A549 (cell line): Measurements from ENCODE around the gene TAF1D. TPM values are rescaled to one million over a fixed set of nuclear protein-coding genes. Genes with fewer than 3 reads are reported as not detected.
A peak's percentile ranks its signal among the peaks of the same experiment; 100 is the strongest.

Source experiments
- ATAC-seq, 2 experiments: fragments of 200-7000 bp in 1 of 2; fragments of >200 bp in 1 of 2; cut with Nextera tagmentation in 1 of 2; cut with Tn5 transposase in 1 of 2; 3 replicates each; pipeline versions ENCODE4 v1.8.0 to v1.9.1; 2018 to 2020; ENCODE audit warnings: mild to moderate bottlenecking in 1 of 2, moderate library complexity in 1 of 2
- CTCF ChIA-PET: fragments of 300-600 bp; sonication (Branson Sonifier 250); formaldehyde crosslinking; extraction: SDS; loops from one replicate; lab custom pipeline; 2021; ENCODE audit warnings: antibody characterized with exemption, inconsistent platforms; lab: Yijun Ruan, JAX
- POLR2A ChIA-PET: fragments of 350-600 bp; formaldehyde crosslinking; extraction: SDS; loops from one replicate; lab custom pipeline; 2021; ENCODE audit warnings: antibody characterized with exemption, inconsistent platforms; lab: Yijun Ruan, JAX
- DNase-seq, 2 experiments: peaks; one replicate each; pipeline versions ENCODE4 v3.0.0 to v3.0.0-alpha.2; 2011 to 2016; ENCODE audit warnings: low read depth in 1 of 2, low spot score in 1 of 2
- FAIRE-seq: peaks from 2 replicates; lab custom pipeline; 2011; peaks lifted over from hg19 to GRCh38; lab: Jason Lieb, UNC
- H3K27ac ChIP-seq, 2 experiments: fragments of >200 bp; sonication (Bioruptor Twin); formaldehyde crosslinking; 3 replicates each; pipeline ENCODE4 v1.5.1; 2016 to 2017
- H3K4me1 ChIP-seq: fragments of >200 bp; sonication (Bioruptor Twin); formaldehyde crosslinking; 3 replicates; pipeline ENCODE4 v1.6.1; 2016
- H3K4me2 ChIP-seq: fragments of >200 bp; sonication (Bioruptor Twin); formaldehyde crosslinking; 3 replicates; pipeline ENCODE4 v1.6.1; 2016
- H3K4me3 ChIP-seq: fragments of >200 bp; sonication (Bioruptor Twin); formaldehyde crosslinking; 3 replicates; pipeline ENCODE4 v1.5.1; 2016
- H3K9me3 ChIP-seq: fragments of >200 bp; sonication (Bioruptor Twin); formaldehyde crosslinking; 3 replicates; pipeline ENCODE4 v1.6.1; 2016
- ATOH8 ChIP-seq: fragments of 250-450 bp; sonication (Bioruptor Pico); IDR thresholded peaks from 2 replicates; pipeline ENCODE4 v1.5.0; 2020; ENCODE audit warnings: low read depth, mild to moderate bottlenecking, moderate library complexity
- CHD4 ChIP-seq: fragments of 200-600 bp; sonication (generic); IDR thresholded peaks from 2 replicates; pipeline ENCODE4 v1.6.1; 2016; ENCODE audit warnings: antibody characterized with exemption, mild to moderate bottlenecking, borderline replicate concordance
- EHF ChIP-seq: fragments of 250-450 bp; sonication (Bioruptor Pico); IDR thresholded peaks from 2 replicates; pipeline ENCODE4 v1.5.0; 2020; ENCODE audit warnings: mild to moderate bottlenecking
- EP300 ChIP-seq, 2 experiments: fragments of >200 bp; sonication (Bioruptor Twin); formaldehyde crosslinking; IDR thresholded peaks; 2 replicates in 1 of 2; 3 replicates in 1 of 2; pipeline ENCODE4 v1.6.1; 2016 to 2017
- ESRRA ChIP-seq: fragments of 150-350 bp; IDR thresholded peaks from 2 replicates; pipeline ENCODE4 v1.6.1; 2014; ENCODE audit warnings: mild to moderate bottlenecking, low read length, borderline replicate concordance
- FOSB ChIP-seq: fragments of 250-450 bp; sonication (Bioruptor Pico); IDR thresholded peaks from 2 replicates; pipeline ENCODE4 v1.5.0; 2020; ENCODE audit warnings: mild to moderate bottlenecking, moderate library complexity
- GATA3 ChIP-seq: IDR thresholded peaks from 2 replicates; pipeline ENCODE4 v1.6.1; 2012; ENCODE audit warnings: borderline replicate concordance
- HOXA7 ChIP-seq: fragments of 250-450 bp; sonication (Bioruptor Pico); IDR thresholded peaks from 2 replicates; pipeline ENCODE4 v1.5.0; 2020; ENCODE audit warnings: mild to moderate bottlenecking, moderate library complexity
- HOXB5 ChIP-seq: fragments of 250-450 bp; sonication (Bioruptor Pico); IDR thresholded peaks from 2 replicates; pipeline ENCODE4 v1.5.0; 2020; ENCODE audit warnings: mild to moderate bottlenecking, moderate library complexity
- JUN ChIP-seq, 2 experiments: fragments of >200 bp; sonication (Bioruptor Twin); formaldehyde crosslinking; IDR thresholded peaks; 2 replicates in 1 of 2; 3 replicates in 1 of 2; pipeline ENCODE4 v1.6.1; 2016 to 2017
- MAZ ChIP-seq: fragments of 150-350 bp; IDR thresholded peaks from 2 replicates; pipeline ENCODE4 v1.6.1; 2014; ENCODE audit warnings: antibody characterized with exemption, low read depth, low read length, borderline replicate concordance
- NPAS2 ChIP-seq: fragments of 250-450 bp; sonication (Bioruptor Pico); IDR thresholded peaks from 2 replicates; pipeline ENCODE4 v1.8.0; 2022; ENCODE audit warnings: mild to moderate bottlenecking, moderate library complexity, borderline replicate concordance
- PHF8 ChIP-seq: fragments of 200-600 bp; sonication (generic); IDR thresholded peaks from 2 replicates; pipeline ENCODE4 v1.6.1; 2016; ENCODE audit warnings: low read depth, mild to moderate bottlenecking, antibody characterized with exemption, moderate library complexity, borderline replicate concordance
- POLR2A ChIP-seq: IDR thresholded peaks from 2 replicates; pipeline ENCODE4 v1.6.1; 2012; ENCODE audit warnings: mild to moderate bottlenecking, low read length
- POLR2AphosphoS2 ChIP-seq: conservative IDR thresholded peaks from 2 replicates; pipeline ENCODE4 v1.6.1; 2012; ENCODE audit warnings: low read length, improper control_type of control experiment, inconsistent platforms
- RAD21 ChIP-seq, 2 experiments: fragments of >200 bp in 1 of 2; sonication (Bioruptor Twin) in 1 of 2; formaldehyde crosslinking in 1 of 2; IDR thresholded peaks in 1 of 2; conservative IDR thresholded peaks in 1 of 2; 2 replicates in 1 of 2; 3 replicates in 1 of 2; pipeline ENCODE4 v1.6.1; 2012 to 2018; ENCODE audit warnings: inconsistent platforms in 1 of 2
- RNF2 ChIP-seq: fragments of 200-600 bp; sonication (generic); IDR thresholded peaks from 2 replicates; pipeline ENCODE4 v1.6.1; 2016; ENCODE audit warnings: low read depth, mild to moderate bottlenecking, antibody characterized with exemption, moderate library complexity, borderline replicate concordance
- SMC3 ChIP-seq: fragments of >200 bp; sonication (Bioruptor Twin); formaldehyde crosslinking; IDR thresholded peaks from 3 replicates; pipeline ENCODE4 v1.6.1; 2018; ENCODE audit warnings: inconsistent platforms
- SREBF2 ChIP-seq: fragments of 450-650 bp; IDR thresholded peaks from 2 replicates; pipeline ENCODE4 v1.6.1; 2014; ENCODE audit warnings: mild to moderate bottlenecking, moderate library complexity
- TP53 ChIP-seq: fragments of 250-450 bp; sonication (Bioruptor Pico); IDR thresholded peaks from 2 replicates; pipeline ENCODE4 v1.5.0; 2021; ENCODE audit warnings: mild to moderate bottlenecking, moderate library complexity
- ZC3H11A ChIP-seq: fragments of 450-650 bp; IDR thresholded peaks from 2 replicates; pipeline ENCODE4 v1.6.1; 2014; ENCODE audit warnings: antibody characterized with exemption, mild to moderate bottlenecking
- ZNF302 ChIP-seq: fragments of 250-450 bp; sonication (Bioruptor Pico); IDR thresholded peaks from 2 replicates; pipeline ENCODE4 v1.9.0; 2021; ENCODE audit warnings: inconsistent platforms, mild to moderate bottlenecking, moderate library complexity
- WGBS: methylation state at CpG from one replicate; pipeline ENCODE4 v1.1.6; 2017; ENCODE audit errors: missing lambda C conversion rate; 5-methylcytosine and 5-hydroxymethylcytosine counted together
- polyA plus RNA-seq, 4 experiments: library from polyadenylated mRNA; depleted of rRNA in 3 of 4; stranded (reverse); fragments of >200 nt; fragmentation: RNase III in 1 of 4; extraction: RNeasy Plus Mini Kit Qiagen cat#74134 plus additional on column Dnase treatment in 1 of 4; gene quantifications; 2 replicates in 3 of 4; 3 replicates in 1 of 4; pipeline ENCODE4 v1.2.3, GENCODE V29; 2011 to 2017
- TF ChIP-seq, protein P1 (sequence below): fragments of >200 bp; sonication (Bioruptor Twin); formaldehyde crosslinking; IDR thresholded peaks from 3 replicates; pipeline ENCODE4 v1.5.1; 2016
- TF ChIP-seq, protein P2 (sequence below): fragments of >200 bp; sonication (Bioruptor Twin); formaldehyde crosslinking; IDR thresholded peaks from 2 replicates; pipeline ENCODE4 v1.6.1; 2016
- TF ChIP-seq, protein P3 (sequence below): fragments of 150-350 bp; IDR thresholded peaks from 2 replicates; pipeline ENCODE4 v1.6.1; 2014; ENCODE audit warnings: low read depth, mild to moderate bottlenecking, low read length

TAF1D gene
- polyA plus RNA-seq, 2 of the 4 experiments (the other 2 are of a cell fraction), result 116 to 218 TPM

- Histone ChIP-seq H3K4me1 (peaks cover 37% of the 10 kb centered on the region), H3K9me3 (no peaks in the 10 kb centered on the region), H3K4me3 (no peak overlapping the region), H3K4me2 (no peak overlapping the region), H3K27ac (no peak overlapping the region)
- TF ChIP-seq PHF8 (no peak), SREBF2 (no peak)
- TF ChIP-seq, protein P1, sequence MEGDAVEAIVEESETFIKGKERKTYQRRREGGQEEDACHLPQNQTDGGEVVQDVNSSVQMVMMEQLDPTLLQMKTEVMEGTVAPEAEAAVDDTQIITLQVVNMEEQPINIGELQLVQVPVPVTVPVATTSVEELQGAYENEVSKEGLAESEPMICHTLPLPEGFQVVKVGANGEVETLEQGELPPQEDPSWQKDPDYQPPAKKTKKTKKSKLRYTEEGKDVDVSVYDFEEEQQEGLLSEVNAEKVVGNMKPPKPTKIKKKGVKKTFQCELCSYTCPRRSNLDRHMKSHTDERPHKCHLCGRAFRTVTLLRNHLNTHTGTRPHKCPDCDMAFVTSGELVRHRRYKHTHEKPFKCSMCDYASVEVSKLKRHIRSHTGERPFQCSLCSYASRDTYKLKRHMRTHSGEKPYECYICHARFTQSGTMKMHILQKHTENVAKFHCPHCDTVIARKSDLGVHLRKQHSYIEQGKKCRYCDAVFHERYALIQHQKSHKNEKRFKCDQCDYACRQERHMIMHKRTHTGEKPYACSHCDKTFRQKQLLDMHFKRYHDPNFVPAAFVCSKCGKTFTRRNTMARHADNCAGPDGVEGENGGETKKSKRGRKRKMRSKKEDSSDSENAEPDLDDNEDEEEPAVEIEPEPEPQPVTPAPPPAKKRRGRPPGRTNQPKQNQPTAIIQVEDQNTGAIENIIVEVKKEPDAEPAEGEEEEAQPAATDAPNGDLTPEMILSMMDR, result no peak
- DNase-seq, result no peak
- no peak for ATAC-seq
- WGBS, result 75% methylated on average over 5 of the region's 5 CpGs
- CTCF ChIA-PET, result no interaction called here
- POLR2A ChIA-PET, result interaction anchor here (0.5 to 2.8 kb wide), 6 partner anchors 9 to 165 kb away, joined by 3 to 16 read pairs (median 5); partner anchors contain the start of genes C11orf54, MED17 and TAF1D
- no peak for FAIRE-seq
Measured at GRCh38 chr11:93730108-93731107, 10.9 kb downstream of the TAF1D start.

GRCh38 chr11:93729129-93729616 lies 12.1 kb downstream of the TAF1D start:
- Histone ChIP-seq H3K27ac (no peak overlapping the region), H3K4me1 (peaks cover 24% of the 10 kb centered on the region; the same call in 2 of the 3 replicates), H3K4me2 (no peak overlapping the region), H3K4me3 (no peak overlapping the region), H3K9me3 (no peaks in the 10 kb centered on the region)
- POLR2A ChIA-PET, result interaction anchor here (2.5 kb wide), 1 partner anchor 13 kb away, joined by 13 read pairs; the partner anchor contains the start of genes C11orf54 and TAF1D
- ATAC-seq, result peak; percentile 31 to 39; a peak in 4 of 6 replicates
- TF ChIP-seq PHF8 (no peak), POLR2AphosphoS2 (peak; percentile 88; the same call in 1 of the 2 replicates), HOXA7 (CRISPR knock-in tag) (no peak), ZNF302 (CRISPR knock-in tag) (no peak), EP300 (IDR thresholded peaks at IDR 0.05) (no peak), RAD21 (conservative IDR thresholded peaks at IDR 0.05 in 1 of 2, IDR thresholded peaks at IDR 0.05 in 1 of 2) (no peak), CHD4 (no peak), TP53 (peak; percentile 28; the same call in 1 of the 2 replicates), ESRRA (no peak), ATOH8 (no peak), FOSB (CRISPR knock-in tag) (0 out of 2 replicates have a peak, but pooled peaks have one; percentile 7), ZC3H11A (no peak), GATA3 (0 out of 2 replicates have a peak, but pooled peaks have one; percentile 11), JUN (IDR thresholded peaks at IDR 0.05) (peak in 1 of 2 experiments; percentile 30; a peak in 2 of 5 replicates), HOXB5 (no peak), NPAS2 (no peak), RNF2 (no peak), EHF (no peak), POLR2A (no peak), MAZ (no peak), SMC3 (no peak)
- TF ChIP-seq, protein P1, result no peak
- TF ChIP-seq, protein P2, sequence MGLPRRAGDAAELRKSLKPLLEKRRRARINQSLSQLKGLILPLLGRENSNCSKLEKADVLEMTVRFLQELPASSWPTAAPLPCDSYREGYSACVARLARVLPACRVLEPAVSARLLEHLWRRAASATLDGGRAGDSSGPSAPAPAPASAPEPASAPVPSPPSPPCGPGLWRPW, result no peak
- TF ChIP-seq, protein P3, sequence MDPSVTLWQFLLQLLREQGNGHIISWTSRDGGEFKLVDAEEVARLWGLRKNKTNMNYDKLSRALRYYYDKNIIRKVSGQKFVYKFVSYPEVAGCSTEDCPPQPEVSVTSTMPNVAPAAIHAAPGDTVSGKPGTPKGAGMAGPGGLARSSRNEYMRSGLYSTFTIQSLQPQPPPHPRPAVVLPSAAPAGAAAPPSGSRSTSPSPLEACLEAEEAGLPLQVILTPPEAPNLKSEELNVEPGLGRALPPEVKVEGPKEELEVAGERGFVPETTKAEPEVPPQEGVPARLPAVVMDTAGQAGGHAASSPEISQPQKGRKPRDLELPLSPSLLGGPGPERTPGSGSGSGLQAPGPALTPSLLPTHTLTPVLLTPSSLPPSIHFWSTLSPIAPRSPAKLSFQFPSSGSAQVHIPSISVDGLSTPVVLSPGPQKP, result no peak
- 88% methylated on average over 5 of the region's 5 CpGs for WGBS
- no peak for FAIRE-seq
- CTCF ChIA-PET, result interaction anchor here (0.6 kb wide), 2 partner anchors 43 to 55 kb away, joined by 3 to 4 read pairs; partner anchors contain the start of gene MED17
- no peak for DNase-seq
